NCI-H69 (cell line): ENCODE data around the gene NSG2.

ENCODE experiments used
- DNase-seq: peaks from one replicate; lab custom pipeline; 2025; lab: John Stamatoyannopoulos, UW

NSG2 gene

DNA sequence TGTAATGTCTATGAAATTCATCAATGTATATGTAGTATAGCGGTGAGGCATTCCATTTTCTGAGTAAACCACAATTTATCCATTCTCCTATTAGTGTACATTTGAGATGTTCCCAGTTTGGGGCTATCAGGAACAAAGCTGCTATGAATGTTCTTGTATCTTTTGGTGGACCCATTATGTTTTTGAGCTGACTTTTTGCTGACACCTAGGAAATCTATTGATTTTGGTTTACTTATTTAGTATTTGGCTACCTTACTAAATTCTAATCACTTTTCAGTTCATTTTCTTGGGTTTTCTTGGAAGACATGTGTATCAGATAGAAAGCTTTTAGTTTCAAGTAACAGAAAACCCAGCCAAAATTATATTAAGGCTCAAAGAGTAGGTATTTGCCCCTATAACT lies 13.7 kb downstream of the NSG2 start:
- DNase-seq: no peak

DNA sequence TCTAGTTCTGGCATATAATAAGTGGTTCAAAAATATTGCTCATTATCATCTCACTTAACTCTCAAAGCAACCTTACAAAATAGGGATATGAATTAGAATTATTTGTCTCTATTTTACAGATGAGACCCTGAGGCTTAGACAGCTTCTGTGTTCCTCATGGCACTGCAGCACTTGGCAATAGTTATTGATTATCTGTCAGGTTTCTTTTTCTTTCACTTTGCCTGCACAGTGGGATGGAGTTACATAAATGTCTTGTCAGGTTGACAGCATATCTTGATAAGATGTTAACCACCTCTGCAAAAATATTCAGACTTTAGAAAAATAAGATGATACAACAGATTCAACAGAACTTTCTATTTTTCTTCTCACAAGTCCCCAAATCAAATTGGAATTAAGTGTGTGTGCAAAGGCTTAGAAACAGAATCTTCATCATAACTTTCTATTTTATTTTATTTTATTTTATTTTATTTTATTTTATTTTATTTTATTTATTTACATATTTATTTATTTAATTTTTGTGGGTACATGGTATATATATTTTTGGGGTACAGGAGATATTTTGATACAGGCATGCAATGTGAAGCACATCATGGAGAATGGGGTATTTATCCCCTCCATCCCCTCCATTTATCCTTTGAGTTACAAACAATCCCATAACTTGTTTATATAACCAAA lies 17.7 kb downstream of the NSG2 start:
- no peak for DNase-seq

DNA sequence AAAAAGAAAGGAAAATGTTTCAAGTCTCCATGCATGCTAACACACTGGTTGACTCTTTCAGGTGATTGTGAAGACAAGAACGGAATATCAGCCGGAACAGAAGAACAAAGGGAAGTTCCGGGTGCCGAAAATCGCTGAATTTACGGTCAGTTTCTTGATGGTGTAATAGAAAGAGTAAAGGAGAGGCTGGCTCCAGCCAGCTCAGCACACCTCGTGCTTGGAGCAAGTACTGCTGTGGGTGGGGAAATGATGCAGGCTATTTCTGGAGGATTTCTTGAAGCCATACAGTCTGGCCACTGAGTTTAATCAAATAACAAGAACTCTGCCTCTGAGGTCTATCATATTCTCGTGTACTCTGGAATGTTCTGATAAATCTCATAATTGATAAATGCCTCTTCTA lies 18.7 kb downstream of the NSG2 start:
- DNase-seq: no peak

DNA sequence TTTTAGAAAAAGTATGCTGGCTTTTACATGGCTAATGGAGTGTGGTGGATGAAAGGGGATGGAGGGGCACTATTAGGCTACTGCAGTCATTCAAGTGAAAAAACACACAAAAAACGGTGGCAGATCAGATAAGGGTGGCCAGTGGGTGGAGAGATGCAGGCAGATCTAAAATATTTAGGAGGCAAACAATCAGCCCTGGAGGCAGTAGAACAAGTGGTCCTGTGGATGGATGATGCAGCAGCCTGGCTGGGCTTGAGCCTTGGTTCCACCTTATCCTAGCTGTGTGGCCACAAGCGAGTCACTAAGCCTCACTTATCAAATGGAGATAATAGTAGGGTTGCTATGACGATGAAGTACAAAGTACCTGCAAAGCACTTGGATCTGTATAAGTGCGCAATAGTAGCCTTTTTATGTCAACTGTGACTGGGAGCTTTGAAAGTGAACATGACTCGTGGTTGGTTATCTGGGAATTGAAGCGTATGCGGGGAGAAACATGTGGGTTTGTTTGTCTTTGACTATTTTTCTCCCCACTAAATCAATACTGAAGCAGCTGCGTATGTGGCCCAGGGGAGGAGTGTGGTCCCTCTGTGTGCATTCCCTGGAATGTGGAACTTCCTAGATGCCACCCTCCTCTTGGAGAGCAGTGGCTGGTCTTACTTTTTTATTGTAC lies 20.2 kb downstream of the NSG2 start:
- DNase-seq: peak; percentile 76

DNA sequence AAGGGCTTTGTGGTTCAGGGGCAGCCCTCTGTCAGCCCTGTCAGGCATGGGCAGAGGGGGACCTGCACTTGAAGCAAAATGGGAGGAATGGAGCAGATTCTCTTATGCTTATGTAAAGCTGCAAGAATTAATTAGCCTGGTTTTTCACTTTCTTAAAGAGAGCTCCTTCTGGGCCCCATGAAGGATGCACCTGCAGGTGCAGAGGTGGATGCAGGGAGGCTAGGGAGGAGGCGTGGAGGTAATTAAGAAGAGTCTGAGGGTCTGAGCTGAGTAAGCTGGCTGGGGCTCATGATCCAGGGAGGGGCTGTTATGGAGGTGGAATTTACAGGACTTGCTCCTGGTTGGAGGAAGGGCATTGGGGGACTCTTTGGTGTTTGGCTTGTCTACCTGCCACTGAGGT lies 22.0 kb downstream of the NSG2 start:
- DNase-seq: no peak

DNA sequence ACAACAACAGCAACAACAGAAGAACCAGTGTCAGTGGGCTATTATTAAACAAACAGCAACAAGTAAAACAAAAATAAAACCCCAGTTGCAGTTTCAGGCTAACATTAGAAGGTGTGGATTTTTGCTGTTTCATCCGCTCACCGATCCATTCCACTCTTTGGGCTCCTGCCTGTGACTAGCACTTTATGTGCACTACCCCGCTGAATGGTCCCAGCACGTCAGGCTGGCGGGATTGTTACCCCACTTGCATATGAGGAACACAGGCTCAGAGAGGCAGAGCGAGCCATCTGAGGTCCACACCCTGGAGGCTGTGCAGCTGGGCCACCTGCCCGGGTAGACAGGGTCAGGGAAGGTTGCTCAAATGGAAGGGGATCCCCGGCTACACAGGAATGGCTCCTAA lies 26.0 kb downstream of the NSG2 start:
- no peak for DNase-seq

DNA sequence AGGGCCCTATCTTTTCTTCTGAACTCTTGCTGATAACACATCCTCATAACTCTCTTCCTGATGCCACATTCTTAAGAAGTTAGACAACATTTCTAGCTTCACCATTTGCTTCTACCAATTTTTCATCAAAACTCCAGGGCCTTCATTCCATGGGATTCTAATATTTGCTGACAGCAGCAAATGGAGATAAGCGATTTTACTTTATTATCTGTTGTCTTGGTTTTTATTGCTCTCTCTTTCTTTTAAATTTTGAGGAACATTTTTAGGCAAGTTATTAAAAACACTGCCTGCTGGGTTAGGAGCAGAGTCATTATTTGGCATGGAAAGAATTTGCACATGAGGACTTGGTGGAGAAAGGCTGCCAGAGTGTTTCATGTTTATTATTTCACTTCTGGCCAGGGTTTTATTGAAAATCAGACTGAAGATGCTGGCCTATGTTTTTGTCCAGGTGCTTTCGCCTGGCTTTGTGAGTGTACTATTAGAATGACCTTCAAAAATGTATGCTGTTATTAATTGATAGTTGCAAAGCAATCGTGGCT lies 27.7 kb downstream of the NSG2 start:
- no peak for DNase-seq

DNA sequence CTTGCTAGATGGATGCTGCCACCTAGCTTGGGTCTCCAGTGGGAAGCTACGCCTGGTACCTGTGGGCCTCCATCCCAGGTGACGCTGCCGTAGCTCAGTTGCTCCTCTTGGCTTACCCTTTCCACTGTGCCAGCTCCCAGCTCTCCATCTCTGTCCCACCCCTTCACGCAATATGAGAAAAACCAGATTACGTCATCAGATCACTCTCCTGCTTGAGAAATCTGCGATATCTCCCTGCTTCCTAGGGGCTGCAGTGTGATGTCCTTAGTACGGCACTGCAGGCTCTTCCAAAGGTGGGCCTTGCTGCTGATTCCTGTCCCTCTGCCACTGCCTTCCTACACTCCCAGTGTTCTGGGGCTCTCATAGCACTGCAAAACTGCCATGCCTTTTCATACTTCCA lies 28.9 kb downstream of the NSG2 start:
- DNase-seq: no peak

DNA sequence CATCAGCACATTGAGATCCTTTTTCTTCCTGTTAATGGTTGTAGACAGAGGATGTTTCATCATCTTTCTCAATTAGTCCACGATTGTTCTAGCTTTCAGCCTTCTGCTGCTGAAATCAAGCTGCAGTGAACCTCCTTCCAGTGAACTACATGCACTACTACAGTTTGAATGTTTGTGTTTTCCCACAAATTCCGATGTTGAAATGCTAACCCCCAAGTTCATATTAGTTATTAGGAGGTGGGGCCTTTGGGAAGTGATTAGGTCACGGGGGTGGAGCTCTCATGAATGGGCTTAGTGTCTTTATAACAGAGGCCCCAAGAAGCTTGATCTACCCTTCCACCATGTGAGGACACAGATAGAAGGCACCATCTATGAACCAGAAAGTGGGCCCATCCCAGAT lies 32.9 kb downstream of the NSG2 start:
- peak; percentile 31 for DNase-seq

DNA sequence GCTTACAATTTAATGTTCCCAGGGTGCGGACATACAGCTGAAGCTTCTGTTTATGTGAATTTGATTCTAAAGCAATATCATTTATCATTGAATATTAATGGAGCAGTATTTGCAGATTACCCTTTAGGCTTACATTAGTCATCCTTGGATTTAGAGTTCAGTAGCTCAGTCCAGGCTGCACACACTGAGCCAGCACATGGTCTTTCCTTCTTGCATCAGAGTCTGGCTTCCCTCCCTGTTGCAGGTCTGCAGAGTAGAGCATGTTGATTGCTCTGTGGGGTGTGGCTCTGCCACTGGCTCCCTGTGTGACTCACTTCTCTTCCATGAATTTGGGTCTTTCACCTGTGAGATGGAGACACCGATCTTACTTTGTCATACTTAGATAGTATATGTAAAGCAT lies 36.8 kb downstream of the NSG2 start:
- DNase-seq: peak; percentile 82

DNA sequence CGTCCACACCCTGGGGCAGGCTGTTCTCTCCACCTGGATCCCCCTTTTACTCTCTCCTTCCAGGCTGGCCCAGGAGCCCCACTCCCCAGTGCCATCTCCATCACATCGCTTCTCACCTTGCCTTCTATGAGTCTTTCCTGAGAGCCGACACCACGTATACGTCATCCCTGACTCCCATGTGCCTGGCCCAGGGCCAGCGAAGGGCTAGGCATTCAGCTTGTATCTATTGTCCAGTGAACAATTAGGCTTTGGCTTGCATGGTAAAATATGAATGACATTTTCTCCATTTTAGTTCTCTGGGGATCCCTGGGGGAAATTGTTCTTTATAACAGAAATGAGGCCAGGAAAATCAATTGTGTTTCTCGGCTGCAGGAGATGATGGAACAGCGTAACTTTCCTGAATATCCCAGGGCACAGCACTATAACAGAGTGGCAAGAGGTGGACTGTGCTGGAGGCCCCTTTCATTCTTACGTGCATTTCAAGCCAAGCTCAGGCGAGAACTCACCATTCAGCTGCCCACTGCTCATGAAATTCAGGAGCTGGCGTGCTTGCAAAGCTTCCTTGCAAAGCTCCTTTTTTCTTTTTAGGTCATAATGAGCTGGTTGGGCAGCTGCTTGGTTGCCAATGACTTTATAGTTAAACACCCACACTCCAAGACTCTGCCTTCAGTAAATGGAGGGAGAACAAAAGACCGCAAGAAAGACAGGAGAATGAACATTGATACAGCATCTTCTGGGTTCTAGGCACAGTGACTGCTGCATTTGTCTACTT lies 37.7 kb downstream of the NSG2 start:
- DNase-seq: peak; percentile 93

DNA sequence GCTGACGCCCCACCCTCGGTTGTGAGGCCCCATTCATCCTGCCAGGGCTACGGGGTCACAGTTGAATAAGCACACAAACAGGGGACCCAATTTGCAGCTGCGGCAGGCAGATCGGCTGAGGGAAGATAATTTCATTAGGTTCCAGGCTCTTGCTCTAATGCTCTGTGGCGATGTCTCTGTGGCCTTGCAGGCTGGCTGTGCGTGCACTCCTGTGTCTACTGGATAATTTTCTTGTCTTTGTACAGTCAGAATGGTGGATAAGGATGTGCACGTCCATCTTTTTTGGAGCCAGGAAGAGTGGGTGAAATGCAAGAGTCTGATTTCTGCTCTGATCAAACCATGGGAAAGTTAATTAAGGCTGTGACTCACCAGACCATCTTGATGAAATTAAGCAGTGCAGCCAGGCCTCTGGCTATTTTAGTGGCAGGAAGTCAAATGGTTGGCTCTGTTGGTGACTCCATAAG lies 39.2 kb downstream of the NSG2 start:
- DNase-seq: peak; percentile 60

DNA sequence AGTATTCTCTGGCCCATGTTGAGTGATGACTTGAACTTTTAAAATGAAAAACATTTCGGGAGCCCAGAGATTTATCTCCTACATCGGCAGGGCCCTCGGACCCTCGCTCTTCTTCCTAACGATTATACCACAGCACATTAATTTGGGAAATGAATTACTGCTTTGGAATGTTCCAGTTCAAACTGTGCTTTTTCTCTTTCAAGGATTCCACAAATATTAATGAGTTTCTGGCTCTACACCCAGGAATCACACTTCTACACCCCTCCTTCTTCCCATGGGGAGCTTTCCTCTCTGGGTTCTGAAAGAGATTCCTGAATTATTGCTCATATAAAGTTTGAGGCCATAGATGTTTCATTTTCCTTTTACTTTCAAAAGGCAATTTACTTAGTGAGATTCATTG lies 41.2 kb downstream of the NSG2 start:
- no peak for DNase-seq

DNA sequence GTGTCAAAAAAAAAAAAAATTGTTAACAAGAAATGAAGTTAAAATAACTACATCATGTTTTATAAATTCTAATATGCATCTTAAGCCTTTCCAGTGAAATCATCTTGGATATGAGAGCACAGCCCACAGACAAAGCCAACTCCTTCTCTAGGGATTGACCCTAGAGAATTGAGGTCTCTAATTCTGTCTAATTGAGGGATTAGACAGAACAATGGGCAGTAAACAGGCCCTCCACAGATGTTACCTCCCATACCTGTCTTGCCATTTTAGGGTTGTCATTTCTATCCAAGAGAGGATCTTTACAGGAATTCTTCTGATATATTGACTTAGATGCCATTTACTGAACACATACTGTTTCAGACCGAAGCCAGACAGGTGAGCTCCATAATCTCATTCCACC lies 42.3 kb downstream of the NSG2 start:
- DNase-seq: peak; percentile 62

DNA sequence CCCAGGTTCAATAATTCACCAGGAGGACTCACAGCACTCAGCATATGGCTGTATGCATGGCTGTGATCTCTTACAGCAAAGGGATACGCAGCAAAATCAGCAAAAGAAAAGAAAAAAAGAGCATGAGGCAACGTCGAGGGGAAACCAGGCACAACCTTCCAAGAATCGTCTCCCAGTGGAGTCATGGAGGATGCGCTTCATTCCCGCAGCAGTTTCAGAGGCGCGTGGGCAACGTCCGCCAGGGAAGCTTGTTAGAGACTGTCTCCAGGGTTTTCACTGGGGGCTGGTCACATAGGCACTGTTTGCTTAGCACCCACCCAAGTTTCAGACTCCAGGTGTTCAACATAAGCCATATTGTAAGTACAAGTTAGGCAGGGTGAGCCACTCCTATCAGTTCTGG lies 44.6 kb downstream of the NSG2 start:
- DNase-seq: no peak

DNA sequence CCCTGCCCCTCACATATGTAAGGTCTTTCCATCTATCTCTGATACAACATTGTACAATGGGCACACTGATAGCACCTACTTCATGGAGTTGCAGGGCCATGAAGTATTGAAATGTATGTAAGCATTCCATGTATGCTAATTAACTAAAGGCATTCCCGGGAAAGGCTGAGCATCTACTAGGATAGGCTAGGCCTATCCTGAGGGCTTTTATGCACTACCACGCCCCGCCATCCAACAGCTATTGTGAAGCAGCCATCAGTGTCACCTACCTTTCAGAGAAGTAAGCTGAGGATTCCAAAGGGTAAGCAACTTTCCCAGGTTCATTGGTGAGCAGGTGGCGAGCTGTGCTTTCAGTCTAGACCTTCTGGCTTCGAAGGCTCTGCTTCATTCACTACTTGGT lies 47.6 kb downstream of the NSG2 start:
- no peak for DNase-seq

DNA sequence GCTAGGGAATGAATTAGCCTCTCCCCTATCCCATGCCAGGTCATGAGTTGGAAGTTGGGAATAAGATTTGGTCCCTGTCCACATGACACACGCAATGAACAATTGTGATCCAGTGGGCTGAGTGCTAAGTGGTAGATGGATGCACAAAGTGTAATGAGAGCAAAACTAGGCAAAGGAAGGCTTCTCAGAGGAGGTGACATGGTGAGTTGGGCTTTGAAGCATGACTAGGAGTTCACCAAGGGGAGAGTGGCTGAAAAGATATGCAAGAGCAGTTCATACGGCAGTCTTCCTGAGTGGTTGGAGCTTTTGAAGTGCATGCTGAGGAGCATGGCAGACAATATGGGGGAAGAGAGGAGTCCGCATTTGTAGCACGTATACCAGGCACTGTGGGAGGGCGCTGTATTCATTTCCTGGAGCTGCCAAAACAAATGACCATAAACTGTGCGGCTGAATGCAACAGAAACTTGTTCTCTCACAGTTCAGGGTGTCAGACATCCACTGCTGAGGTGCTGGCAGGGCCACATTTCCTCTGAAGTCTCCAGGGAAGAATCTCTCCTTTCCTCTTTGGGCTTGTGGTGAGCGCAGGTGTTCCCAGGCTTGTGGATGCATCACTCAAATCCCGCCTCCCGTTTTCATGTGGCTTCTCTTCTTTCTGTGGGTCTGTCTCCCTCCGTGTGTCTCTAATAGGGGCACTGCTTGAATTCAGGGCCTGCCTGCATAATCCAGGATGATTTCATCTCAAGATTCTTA lies 49.5 kb downstream of the NSG2 start:
- DNase-seq: no peak

DNA sequence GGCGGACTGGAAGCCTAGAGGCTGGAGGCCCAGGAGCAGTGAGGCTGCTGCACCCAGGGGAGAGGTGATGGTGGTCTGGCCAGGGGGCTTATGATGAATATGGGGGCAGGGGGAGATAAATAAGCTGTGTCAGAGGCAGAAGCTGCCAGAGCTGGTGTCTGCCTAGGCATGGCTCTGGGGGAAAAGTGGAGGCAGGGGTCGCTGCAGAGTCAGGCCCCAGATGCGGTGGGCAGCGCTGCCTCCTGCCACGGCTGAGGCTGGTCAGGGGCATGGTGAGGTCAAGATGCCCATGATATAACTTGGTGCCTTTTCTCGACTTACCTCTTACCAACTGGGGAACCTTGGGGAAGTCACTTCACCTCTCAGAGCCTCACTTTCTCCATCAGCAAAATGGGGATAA lies 51.1 kb downstream of the NSG2 start:
- DNase-seq: no peak

DNA sequence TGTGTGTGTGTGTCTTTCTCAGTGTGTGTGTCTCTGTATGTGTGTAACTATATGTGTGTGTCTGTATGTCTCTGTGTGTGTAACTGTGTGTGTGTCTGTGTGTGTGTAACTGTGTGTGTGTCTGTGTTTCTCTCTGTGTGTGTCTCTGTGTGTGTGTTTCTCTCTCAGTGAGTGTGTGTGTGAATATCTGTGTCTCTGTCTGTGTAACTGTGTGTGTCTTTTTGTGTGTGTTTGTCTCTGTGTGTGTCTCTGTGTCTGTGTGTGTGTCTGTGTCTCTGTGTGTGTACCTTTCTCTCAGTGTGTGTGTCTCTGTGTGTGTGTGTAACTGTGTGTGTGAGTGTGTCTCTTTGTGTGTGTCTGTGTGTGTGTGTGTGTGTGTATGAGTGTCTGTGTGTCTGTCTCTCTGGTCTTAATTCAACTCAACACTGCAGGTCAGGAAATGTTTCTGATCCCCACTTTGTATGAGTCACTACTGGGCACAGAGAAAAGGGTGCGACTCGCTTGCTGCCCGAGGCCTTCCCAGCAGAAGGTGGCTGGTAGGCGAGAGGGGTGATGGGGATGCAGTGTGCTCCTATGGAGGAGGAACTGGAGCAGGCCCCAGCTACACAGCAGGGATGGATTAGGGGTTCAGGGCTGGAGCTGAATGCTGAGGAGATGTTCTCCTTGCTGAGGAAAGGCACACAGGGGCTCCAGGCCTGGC lies 52.1 kb downstream of the NSG2 start:
- no peak for DNase-seq

DNA sequence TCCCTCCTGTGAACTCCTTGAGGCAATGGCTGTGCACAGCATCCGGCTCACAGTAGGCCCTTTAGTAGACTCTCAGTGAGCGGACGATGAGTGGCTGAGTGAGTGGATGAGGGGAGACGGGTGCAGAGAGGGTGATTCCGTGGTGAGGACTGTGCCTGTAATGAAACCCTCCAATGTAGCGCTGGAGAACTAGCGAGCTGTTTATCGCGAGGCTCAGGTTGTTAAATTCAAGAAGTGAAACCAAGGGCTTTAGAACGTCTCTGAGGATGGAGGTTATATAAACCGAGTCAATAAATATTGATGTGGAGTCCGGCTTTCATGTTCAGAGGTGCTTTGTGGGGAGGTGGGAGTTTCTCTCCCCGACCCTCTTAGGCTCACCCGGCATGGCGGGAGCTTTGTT lies 53.2 kb downstream of the NSG2 start:
- no peak for DNase-seq

DNA sequence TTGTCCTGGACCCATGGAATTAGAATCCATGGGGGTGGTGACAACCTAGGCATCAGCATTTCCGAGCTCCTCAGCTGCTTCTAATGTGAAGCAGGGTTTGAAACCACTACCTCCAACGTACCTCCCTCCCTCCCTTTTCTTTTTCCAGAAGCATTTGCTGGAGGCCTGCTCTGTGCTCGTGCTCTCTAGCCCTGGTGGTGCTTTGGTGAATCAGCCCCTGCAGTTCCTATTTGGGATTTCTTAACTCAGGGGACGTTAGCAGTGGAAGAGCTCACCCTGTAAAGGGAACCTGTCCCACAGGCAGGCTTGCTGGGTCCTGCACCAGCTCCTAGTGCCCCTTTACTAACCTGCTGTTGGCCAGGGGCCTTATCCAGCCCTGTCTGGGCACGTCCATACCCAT lies 55.0 kb downstream of the NSG2 start:
- no peak for DNase-seq
